ENCODE results near the gene SCFD1.
"Not testable (repeated sequence)": the region's sequence is repeated elsewhere in the genome, so short reads cannot be mapped to it uniquely, and the experiment has no call there.

Gene SCFD1

GRCh38 chr14:30621940-30622830 lies at the start of gene SCFD1:
Gene SCFD1 (plus strand): TSS chr14:30622319. CDS start chr14:30622339, 20 bp downstream.
- peak; percentile 50 for DNase-seq (ENCODE audit: low read depth)

DNA sequence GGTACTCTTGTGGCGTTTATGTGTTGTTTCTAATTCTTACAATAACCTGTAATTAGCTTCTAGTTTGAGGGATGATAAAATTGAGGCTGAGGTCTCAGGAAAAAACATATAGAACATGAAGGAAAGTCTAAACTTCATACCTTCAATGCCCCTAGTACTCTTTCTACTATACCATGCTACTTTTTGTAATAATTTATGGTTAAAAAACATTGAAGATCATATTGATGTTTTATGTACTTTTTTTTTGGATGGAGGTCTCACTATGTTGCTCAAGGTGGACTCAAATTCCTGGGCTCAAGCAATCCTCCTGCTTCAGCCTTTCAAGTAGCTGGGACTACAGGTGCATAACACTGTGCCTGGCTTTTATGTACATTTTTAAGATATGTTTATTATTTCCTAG lies 49.3 kb upstream of the SCFD1 start:
- no peak for DNase-seq (ENCODE audit: low read depth)

DNA sequence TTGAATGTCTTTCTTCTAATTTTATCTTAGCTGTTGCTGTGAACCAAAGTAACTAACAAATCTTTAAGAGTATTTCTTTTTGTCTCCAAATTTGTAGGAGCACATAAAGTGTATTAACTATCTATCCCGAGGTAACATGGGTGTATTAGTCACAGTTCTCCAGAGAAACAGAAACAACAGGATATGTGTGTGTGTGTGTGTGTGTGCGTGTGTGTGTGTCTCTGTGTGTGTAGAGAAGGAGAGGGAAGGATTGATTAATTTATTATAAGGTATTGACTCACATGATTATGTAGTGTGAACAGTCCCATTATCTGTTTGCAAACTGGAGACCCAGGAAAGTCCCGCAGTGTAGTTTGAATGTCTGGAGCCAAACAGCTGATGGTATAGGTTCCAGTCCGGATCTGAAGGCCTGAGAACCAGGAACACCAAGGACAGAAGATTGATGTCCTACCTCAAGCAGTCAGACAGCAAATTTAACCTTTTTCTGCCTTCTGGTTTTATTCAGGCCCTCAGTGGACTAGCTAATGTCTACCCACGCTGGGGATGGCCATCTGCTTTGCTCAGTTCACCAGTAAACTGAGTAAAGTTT lies 48.8 kb upstream of the SCFD1 start:
- DNase-seq (ENCODE audit: low read depth), result no peak

DNA sequence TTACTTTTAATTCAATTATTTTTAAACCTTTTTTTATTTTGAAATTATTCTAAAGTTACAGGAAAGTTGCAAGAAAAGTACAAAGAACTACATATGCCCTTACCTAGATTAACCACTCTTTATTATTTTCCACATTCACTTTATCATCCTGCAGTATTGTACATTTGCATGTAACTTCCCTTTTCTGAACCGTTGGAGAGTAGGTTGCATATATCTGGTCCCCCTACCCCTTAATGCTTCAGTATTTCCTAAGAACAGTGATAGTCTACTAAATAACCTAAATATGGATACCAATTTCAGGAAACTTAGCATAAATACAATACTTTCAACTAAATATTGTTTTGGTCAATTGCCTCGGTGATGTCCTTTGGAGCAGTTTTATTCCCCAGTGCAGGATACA lies 48.2 kb upstream of the SCFD1 start:
- no peak for DNase-seq (ENCODE audit: low read depth)

DNA sequence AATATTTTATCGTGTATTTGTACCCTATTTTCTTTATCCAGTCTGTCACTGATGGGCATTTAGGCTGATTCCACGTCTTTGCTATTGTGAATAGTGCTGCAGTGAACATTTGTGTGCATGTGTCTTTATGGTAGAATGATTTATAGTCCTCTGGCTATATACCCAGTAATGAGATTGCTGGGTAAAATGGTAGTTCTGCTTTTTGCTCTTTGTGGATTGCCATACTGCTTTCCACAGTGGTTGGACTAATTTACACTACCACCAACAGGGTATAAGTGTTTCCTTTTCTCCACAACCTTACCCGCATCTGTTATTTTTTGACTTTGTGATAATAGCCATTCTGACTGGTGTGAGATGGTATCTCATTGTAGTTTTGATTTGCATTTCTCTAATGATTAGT lies 47.3 kb upstream of the SCFD1 start:
- not testable (repeated sequence) for DNase-seq (ENCODE audit: low read depth)

DNA sequence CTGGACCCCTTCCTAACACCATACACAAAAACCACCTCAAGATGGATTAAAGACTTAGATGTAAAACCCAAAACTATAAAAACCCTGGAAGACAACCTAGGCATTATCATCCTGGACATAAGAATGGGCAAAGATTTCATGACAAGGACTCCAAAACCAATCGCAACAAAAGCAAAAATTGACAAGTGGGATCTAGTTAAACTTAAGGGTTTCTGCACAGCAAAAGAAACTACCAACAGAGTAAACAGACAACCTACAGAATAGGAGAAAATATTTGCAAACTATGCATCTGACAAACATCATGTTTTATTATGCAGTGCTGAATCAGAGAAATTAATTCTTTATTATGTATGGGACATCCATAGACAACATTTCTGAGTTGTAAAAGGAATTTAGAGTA lies 45.8 kb upstream of the SCFD1 start:
- DNase-seq (ENCODE audit: low read depth), result not testable (repeated sequence)

DNA sequence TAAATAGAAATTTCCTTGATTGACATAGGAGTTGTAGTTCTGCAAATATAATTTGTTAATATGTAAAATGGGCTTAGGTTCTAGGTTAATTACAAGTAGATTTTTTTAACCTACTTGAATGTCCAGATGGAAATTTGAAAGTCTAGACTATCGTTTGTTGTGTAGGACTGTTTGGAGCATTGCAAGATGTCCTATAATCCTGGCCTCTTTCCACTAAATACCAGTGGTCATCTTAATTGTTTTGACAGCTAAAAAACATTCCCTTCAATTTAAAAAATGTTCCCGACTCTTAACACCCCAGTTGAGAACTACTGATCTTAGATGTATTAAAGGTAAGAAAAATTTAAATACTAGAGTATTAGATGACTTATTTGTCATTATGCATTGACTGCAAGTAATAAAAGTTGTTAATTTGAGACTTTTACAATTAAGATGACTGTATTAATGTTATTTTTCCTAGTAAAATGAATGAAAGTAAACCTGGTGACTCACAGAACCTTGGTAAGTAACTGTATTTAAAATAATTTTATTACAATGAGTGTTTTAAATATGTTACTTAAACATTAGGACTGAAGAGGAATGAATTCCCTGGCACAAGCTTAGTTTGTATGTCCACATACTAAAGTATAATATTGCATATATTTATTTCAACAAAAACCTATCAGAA lies 41.4 kb upstream of the SCFD1 start:
- DNase-seq (ENCODE audit: low read depth), result no peak

GRCh38 chr14:30581283-30581625 lies 40.9 kb upstream of the SCFD1 start:
- no peak for DNase-seq (ENCODE audit: low read depth)

DNA sequence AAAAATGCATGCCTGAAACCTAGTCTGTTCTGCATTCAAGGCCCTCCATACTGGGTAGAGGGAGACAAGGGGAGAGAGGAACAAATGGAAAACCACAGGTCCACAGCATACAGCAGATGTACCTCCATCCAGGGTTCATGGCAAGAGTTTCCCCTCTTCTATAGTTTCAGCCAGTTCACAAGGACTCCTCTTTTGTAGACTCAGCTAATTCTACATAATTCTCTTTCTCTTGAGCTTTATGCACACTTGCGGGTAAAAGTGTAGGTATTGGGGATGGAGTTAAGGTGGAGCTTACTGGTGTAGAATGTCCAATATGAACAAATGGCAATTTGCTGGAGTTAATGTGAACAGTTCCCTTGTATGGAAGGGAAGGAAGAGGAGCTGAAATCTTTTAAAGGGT lies 39.7 kb upstream of the SCFD1 start:
- DNase-seq (ENCODE audit: low read depth), result no peak

GRCh38 chr14:30584058-30584630 lies 38.0 kb upstream of the SCFD1 start:
- no peak for DNase-seq (ENCODE audit: low read depth)

DNA sequence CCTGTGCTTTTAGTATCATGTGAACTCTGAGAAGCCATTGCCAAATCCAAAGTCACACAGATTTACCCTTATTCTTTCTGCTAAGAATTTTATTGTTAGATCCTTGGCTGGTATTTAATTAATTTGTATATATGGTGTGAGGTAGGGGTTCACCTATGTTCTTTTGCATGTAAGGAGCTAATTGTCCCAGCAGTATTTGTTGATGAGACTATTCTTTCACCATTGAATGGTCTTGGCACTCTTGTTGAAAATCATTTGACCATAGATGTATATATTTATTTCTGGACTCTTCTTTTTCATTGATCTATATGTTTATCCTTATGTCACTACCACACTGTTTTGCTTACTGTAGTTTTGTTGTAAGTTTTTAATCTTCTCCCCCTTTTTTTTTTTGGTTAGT lies 36.9 kb upstream of the SCFD1 start:
- no peak for DNase-seq (ENCODE audit: low read depth)

GRCh38 chr14:30587141-30587540 lies 35.0 kb upstream of the SCFD1 start:
- DNase-seq (ENCODE audit: low read depth), result no peak

DNA sequence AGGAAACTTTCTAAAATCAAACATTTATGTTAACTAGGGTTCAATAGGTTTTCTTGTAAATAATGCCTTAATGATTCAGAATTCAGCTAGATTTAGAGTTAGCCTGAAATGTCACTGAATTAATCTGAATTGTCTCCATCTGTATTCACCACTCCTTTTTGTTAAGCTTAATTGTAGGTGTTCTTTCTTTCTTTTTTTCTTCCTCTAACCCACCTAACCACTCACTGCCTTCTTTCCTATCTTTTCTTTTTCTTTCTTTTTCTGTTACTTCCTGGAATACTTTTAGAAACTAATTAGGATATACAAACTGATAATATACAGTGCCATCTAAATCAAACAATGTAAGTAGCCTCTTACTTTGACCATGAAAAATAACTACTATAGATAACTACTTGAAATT lies 33.2 kb upstream of the SCFD1 start:
- no peak for DNase-seq (ENCODE audit: low read depth)

DNA sequence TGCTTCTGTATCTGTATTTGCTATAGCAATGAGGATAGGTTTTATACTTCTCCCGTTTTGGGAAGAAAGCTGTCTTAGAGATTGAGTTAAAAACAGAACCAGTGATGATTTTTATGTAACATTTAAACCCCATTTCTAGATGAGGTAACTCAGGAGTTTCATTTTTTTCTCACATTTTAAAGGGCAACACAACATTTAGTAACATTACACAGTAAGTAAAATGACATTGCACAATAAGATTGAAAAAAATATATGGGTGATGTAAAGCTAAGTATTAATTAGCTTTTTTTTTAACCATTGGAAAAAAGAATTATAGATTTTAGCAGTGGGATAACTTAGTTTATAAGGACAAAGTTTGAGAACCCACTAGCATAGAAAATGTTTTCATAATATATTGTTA lies 25.2 kb upstream of the SCFD1 start:
- no peak for DNase-seq (ENCODE audit: low read depth)

DNA sequence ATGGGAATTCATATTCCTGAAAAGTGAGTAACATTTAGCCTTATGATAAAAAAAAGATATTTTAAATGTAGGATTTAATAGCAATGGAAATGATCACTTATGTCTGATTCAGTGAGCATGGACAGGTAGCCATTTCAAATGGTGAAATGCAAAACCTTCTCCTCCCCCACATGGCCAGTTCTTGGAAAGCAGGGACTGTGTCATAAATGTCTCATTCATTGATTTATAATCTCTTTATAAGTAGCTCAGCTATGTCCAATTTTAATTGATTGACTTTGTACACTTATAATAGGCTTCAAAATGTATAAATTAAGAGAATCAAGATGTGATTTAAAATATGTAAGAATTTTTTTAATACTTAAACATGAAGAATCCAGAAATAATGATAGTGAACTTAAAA lies 24.6 kb upstream of the SCFD1 start:
- DNase-seq (ENCODE audit: low read depth), result no peak

DNA sequence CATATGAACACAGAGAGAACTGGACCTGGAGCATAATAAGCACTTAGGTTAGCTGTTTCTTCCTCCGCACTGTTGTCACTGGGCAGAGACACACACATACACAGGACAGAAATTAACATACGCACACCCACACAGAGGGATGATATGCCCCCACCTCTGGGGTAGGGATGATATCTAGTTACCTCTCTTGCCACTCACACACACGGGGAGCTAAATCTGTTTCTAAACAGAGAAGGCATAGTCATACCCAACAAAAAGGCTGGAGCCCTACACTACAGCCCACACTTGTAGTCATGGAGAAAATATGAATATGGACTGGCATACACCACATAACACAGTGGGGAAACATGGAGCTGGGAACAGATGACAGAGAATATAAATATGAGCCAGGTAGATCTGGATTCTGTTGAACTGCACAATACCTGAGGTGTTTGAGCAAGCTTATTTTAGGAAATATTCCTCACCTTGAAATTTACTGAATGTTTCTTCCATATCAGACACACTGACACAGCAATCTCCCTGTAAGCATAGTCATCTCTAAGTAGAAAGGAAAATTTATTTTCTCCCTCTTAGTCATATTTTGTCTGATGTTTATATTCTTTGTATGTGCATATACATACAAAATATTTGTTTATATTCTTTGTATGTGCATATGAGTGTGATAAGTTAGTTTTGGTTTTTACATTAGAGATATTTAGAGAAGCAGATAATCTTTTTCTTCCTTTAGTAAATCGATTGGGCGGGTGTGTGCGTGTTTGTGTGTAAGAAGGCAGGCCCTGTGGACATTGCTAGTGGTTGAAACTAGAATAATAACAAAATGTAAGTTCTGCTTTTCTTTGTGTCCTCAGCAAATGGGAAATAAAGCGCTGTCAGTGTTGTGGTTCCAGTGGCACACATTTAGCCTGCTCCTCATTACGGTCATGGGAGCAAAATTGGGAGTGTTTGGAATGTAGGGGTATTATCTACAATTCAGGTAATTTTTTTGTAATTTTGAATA lies 20.9 kb upstream of the SCFD1 start:
- no peak for DNase-seq (ENCODE audit: low read depth)

GRCh38 chr14:30603402-30603801 lies 18.7 kb upstream of the SCFD1 start:
- no peak for DNase-seq (ENCODE audit: low read depth)

DNA sequence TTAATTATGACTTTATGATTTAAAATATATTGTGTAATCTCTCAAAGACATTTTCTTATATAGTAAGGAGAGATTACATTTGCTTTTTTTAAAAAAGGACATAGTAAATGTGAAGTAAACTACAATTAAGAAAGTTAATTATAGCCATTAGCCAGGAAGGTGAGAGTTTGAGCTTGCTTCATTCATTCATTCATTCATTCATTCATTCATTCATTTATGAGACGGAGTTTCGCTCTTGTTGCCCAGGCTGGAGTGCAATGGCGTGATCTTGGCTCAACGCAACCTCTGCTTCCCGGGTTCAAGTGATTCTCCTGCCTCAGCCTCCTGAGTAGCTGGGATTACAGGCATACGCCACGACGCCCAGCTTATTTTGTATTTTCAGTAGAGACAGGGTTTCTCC lies 17.4 kb upstream of the SCFD1 start:
- DNase-seq (ENCODE audit: low read depth), result not testable (repeated sequence)

GRCh38 chr14:30607156-30607780 lies 14.9 kb upstream of the SCFD1 start:
- no peak for DNase-seq (ENCODE audit: low read depth)

GRCh38 chr14:30608533-30609006 lies 13.5 kb upstream of the SCFD1 start:
- no peak for DNase-seq (ENCODE audit: low read depth)

GRCh38 chr14:30610787-30611343 lies 11.3 kb upstream of the SCFD1 start:
- no peak for DNase-seq (ENCODE audit: low read depth)
